ENCODE results near the gene PLCB4.

PLCB4 gene

DNA sequence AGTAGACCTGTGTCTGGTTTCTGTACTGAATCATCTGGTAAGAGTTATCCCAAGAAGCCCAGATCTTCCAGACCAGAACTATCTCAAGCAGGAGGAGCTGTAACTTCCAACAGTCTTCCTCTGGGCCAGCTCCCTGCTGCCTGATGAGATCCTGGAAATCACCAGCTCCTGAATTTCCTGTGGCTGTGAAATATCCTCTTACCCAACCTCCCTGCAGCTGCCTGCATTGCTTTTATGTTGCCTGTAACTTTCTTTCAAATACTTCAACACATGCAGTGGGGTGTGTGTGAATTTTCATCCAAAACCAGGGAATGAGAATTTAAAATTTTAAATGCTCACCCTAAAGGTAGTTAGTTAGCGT lies 285.0 kb downstream of the PLCB4 start:
- Histone ChIP-seq H3K4me3 (no peak overlapping the region), H3K27ac (no peak overlapping the region)
- TF ChIP-seq, protein P1, sequence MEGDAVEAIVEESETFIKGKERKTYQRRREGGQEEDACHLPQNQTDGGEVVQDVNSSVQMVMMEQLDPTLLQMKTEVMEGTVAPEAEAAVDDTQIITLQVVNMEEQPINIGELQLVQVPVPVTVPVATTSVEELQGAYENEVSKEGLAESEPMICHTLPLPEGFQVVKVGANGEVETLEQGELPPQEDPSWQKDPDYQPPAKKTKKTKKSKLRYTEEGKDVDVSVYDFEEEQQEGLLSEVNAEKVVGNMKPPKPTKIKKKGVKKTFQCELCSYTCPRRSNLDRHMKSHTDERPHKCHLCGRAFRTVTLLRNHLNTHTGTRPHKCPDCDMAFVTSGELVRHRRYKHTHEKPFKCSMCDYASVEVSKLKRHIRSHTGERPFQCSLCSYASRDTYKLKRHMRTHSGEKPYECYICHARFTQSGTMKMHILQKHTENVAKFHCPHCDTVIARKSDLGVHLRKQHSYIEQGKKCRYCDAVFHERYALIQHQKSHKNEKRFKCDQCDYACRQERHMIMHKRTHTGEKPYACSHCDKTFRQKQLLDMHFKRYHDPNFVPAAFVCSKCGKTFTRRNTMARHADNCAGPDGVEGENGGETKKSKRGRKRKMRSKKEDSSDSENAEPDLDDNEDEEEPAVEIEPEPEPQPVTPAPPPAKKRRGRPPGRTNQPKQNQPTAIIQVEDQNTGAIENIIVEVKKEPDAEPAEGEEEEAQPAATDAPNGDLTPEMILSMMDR (IDR thresholded peaks at IDR 0.05): no peak
- no peak for DNase-seq (ENCODE audit: low spot score)

DNA sequence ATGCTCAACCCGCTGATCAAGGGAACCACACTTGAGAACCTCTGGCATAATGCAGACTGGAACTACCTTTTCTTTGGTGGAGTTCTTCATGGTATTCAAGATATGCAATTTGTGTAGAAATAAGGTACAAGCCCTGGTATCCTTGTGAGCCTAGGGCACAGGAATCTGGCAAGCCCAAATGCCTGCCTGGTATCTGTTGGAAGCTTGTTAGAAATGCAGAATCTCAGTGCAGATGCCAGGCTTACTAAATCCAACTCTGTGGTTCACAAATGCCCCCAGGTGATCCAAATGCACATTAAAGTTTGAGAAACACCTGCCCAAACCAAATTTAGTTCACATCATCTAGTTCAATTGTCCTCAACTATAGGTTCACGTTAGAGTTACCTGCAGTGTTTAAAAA lies 285.7 kb downstream of the PLCB4 start:
- H3K27ac ChIP-seq: no peak overlapping the region
- H3K4me3 ChIP-seq: no peak overlapping the region
- TF ChIP-seq, protein P1 (IDR thresholded peaks at IDR 0.05): no peak
- no peak for DNase-seq (ENCODE audit: low spot score)

DNA sequence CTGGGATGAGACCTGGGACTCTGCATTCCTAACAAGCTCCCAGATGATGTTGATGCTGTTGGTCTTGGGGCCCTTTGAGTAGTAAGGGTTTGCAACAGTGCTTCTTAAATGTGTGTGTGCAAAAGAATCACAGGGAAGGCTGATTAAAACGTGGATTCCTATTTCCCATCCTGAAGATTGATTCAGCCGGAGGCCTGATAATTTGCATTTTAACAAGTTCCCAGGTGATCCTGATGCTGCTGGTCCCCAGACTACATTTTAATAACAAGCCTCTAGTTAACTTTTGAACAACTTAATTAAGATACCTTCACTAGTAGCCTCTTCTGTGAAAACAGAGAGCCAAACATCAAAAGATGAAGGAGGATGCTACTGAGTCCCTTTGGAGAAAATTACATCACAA lies 289.1 kb downstream of the PLCB4 start:
- Histone ChIP-seq H3K4me3 (no peak overlapping the region), H3K27ac (no peak overlapping the region)
- no peak for DNase-seq (ENCODE audit: low spot score)
- TF ChIP-seq, protein P1 (IDR thresholded peaks at IDR 0.05): no peak

DNA sequence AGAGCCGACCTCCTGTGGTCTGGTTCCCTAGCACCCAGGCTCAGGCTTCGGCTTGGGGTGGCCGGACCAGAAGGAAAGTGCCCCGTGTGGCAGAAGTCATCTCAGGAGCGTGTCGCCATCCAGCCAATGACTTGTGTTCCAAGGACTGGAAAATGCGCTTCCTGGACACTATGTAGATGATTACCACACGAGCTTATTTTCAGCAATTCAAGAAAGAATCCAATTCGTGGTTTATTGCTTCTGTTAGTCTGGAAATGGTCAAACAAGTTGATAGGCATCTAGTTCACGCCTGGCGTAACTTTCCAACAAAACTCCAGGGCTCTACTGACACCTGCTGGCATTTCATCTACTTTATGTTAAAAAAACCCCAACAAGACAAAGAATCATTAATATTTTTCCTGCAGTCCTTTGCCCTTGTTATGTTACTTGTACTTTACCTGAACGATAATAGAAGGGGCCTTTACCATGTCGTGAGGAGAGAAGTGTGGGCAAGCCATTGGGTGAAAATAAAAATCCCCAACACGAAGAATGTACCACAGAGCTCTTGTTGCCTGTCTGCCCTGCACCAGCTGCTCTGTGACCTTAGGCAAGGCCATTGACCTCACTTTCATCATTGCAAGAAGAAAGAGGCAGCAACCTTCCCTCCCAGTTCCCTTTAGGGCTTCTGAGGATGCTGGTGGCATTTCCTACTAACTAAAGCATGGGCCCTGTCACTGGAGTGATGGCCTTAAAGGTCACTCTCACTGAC lies 290.8 kb downstream of the PLCB4 start:
- DNase-seq (ENCODE audit: low spot score): no peak
- Histone ChIP-seq H3K27ac (peak overlapping the region in 1 of 2 donors; percentile 9), H3K4me3 (peak overlapping the region; percentile 19)
- TF ChIP-seq, protein P1 (IDR thresholded peaks at IDR 0.05): peak; percentile 15

DNA sequence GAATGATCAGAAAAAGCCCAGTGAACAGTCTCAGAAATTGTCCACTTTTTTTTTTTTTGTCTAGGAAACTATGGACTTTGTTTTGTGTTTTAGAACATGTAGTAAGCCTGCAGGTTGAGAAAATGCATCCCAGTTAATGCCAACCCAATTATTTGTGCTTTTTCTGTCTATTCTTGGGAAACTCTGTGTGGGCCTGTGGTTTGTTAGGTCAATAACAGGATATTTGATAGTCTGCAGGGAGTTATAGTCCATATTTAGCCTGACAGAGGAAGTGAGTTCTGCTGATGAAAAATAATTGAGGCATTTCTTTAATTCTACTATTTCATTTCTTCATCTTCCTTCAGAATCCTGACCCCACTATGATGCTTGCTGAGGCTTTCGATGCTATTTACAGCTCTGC lies 291.5 kb downstream of the PLCB4 start:
- TF ChIP-seq, protein P1 (IDR thresholded peaks at IDR 0.05): no peak
- no peak for DNase-seq (ENCODE audit: low spot score)
- H3K27ac ChIP-seq: no peak overlapping the region
- H3K4me3 ChIP-seq: no peak overlapping the region

DNA sequence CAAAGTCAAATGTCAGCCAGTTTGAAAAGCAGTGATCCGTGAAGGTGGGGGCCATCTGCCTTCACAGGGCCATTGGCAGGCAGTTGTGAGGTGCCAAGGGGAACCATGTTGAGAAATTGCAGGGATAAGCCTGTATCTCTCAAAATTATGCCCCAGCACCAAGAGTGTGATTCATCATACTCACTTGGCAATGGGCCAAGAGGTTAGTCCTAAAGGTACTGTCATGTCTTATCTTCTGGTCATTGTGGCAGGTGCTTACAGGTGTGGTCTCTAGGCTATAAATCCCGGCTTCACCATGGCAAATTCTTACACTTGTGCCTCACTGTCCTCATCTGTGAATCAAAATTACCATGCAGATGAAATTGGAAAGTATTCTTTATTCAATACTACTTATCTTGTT lies 294.8 kb downstream of the PLCB4 start:
- no peak for DNase-seq (ENCODE audit: low spot score)
- Histone ChIP-seq H3K4me3 (no peak overlapping the region), H3K27ac (no peak overlapping the region)
- TF ChIP-seq, protein P1 (IDR thresholded peaks at IDR 0.05): no peak

DNA sequence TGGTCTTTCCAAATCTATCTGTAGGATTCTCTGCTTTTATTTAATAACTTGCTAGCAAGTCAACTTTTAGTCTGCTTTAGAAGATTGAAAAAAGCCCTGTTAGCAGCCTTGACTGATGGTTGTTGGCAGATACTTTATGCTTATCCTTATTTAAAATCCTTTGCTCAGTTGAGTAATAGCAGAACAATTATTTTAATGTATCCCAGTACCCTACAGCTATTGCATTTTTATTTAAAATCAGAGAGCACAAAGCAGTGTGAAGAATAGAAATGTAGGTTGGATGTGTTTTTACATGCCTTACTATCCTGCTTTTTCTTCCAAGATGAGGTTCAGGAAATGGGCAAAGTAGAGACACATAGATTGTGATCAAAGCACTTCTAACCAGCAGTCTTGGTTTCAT lies 298.4 kb downstream of the PLCB4 start:
- no peak for DNase-seq (ENCODE audit: low spot score)
- H3K27ac ChIP-seq: no peak overlapping the region
- TF ChIP-seq, protein P1 (IDR thresholded peaks at IDR 0.05): no peak

More for the DNA sequence above, 298.4 kb downstream of the PLCB4 start:
- no peak overlapping the region for H3K4me3 ChIP-seq

All from coronary artery (tissue), 2 donors.